Stimulated activated CD8-positive, alpha-beta memory T cell treated with anti-CD3 and anti-CD28 coated beads, Interleukin-12 subunit alpha, Interleukin-12 subunit beta, amount 100 ng/mL, for 24 hours (primary cell): Measurements from ENCODE around the gene RNF123.

ENCODE experiments used
- DNase-seq: peaks from one replicate; pipeline ENCODE4 v3.0.0-alpha.2; 2020; ENCODE audit errors: extremely low read depth

The RNF123 gene

GRCh38 chr3:49718858-49719213 lies 29.5 kb downstream of the RNF123 start:
- no peak for DNase-seq

DNA sequence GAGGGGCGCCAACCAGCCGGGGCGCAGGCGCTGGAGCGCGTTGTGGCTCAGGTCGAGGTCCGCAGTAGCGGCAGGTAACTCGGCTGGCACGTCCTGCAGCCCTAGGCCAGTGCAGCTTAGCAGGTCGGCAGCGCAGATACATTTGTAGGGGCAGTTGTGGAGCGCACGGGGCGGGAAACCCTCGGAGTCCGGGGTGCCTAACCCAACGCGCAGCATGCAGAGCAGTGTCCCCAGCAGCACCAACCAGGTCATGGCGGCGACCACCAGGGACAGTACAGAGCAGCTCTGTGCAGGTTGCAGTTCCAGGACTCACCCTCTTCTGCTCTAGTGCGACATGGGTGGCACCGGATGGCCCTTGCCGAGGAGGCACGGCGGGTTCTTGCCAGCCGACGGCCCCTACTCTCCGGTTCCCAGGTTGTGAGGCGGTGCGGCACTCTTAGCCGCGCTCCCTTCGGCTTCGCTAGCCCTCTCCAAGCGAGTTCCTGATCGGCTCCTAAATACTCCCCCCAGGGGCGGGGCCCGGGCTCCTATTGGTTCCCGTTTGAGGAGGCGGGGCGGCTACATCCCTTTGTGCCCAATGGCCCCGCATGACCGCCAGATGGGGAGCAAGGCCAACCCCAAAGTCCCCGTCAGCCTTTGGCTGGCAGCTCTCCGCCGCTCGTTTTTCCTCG lies 30.0 kb downstream of the RNF123 start, which contains the start of gene AMIGO3:
TSS of gene AMIGO3 (minus strand) at position 471 of the 671 bp plus-strand sequence. CDS start at position 252, 219 bp downstream.
- peak; percentile 79 for DNase-seq

DNA sequence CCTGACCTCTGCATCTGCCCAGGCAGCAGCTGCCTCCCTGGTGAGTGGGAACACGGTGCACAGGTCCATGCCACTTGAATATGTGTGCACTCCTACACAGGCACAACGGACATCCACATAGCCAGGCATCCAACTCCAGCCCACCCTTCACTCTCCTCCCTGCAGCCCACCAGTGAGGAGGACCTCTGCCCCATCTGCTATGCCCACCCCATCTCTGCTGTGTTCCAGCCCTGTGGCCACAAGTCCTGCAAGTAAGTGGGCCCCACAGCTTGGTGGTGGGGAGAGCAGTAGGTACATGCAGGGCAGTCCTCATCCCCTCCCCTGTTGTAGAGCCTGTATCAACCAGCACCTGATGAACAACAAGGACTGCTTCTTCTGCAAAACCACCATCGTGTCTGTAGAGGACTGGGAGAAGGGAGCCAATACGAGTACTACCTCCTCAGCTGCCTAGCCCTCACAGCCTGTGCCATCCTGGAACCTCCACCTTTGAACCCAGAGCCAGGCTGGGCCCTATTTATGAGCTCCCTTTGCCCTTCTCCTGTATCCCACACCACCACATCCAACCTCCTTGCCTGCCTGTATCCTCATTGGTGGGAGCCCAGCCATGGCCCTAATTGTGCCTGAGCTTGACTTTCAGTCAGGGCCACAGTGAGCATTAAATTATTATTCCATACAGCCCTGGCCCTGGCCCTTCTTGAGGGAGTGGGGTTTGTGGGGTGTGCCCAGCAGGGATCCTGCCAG lies 31.7 kb downstream of the RNF123 start:
- no peak for DNase-seq

DNA sequence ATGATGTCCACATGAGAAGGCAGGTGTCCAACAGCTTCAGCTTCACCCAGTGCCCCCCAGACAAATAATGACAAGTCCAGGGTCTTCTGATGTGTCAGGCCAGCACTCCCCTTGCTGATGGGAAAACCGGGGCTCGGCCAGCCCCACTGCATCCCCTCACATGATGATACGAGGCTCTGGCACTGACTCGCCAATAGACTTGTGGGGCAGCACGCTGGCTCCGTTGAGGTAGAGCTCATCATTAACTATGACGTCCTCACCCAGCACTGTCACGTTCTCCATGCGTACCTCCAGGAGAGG lies 32.2 kb downstream of the RNF123 start:
- no peak for DNase-seq

- no peak for DNase-seq
Measured at GRCh38 chr3:49721896-49722781, 32.8 kb downstream of the RNF123 start.

- DNase-seq = no peak
Measured at GRCh38 chr3:49722896-49723295, 33.5 kb downstream of the RNF123 start.

- no peak for DNase-seq
Measured at GRCh38 chr3:49723296-49723627, 33.9 kb downstream of the RNF123 start.

- DNase-seq = peak; percentile 85
Measured at GRCh38 chr3:49723628-49724551, 34.5 kb downstream of the RNF123 start, which contains the start of gene GMPPB. Gene GMPPB (minus strand): TSS chr3:49723951. CDS start chr3:49723726, 225 bp downstream.

DNA sequence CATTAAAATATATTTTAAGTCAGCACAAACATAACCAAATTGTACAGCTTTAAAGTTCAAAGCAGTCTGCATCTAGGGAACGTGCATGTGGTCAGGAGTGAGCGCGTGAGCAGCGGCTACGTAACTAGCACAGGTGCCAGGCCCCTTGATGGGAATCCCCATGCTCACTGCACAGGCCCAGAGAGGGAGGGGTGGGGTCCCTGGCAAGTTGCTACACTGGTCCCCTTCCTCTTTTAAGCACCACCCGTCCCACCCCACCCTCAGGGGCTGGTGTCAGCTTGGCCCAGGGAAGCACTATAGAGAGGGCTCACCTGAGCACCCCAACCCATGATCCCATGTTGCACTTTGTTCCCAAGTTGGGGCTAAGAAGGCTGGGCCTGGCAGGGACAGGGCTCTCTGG lies 35.2 kb downstream of the RNF123 start:
- no peak for DNase-seq

GRCh38 chr3:49725906-49726681 lies 36.7 kb downstream of the RNF123 start:
- no peak for DNase-seq

- no peak for DNase-seq
Measured at GRCh38 chr3:49727154-49727923, 38.0 kb downstream of the RNF123 start.

DNA sequence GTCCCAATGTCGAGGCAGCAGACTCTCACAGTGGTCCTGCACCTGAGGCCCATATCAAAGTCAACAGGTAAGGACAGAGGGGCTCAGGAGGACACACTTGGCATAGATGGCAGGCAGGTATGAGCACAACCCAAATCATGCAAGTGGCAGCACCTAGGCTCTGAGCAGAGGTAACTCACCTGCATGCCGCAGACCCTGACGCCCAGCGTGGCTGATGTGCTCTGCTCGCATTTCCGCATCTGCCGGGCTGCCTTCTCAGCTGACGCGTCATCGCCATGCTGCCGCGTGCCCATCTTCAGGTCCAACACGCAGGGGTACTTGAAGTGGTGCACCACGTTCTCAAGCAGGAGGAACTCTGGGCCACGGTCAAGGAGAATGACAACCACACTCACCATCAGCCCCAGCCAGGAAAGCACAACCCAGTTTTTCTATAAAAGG lies 38.6 kb downstream of the RNF123 start:
- no peak for DNase-seq

GRCh38 chr3:49729966-49730609 lies 40.7 kb downstream of the RNF123 start:
- no peak for DNase-seq

DNA sequence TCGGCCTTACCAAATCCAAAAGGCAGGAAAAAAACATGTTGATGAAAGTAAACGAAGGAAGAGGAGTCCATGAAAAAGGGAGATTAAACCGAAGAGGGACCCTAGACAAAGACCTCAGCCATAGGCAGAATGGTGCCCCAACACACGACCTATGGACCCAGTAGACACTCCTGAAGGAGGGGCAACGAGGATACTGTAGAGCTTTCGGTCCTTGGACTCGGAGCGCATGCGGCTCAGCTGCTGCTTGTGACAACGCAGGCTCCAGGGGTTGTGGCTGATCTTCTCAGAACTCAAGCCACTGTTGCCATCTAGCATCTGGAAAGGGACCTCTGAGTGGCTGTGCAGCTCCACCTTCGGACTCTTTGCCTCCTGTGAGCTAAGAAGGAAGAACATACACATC lies 43.2 kb downstream of the RNF123 start:
- no peak for DNase-seq

GRCh38 chr3:49733551-49733950 lies 44.2 kb downstream of the RNF123 start:
- no peak for DNase-seq

DNA sequence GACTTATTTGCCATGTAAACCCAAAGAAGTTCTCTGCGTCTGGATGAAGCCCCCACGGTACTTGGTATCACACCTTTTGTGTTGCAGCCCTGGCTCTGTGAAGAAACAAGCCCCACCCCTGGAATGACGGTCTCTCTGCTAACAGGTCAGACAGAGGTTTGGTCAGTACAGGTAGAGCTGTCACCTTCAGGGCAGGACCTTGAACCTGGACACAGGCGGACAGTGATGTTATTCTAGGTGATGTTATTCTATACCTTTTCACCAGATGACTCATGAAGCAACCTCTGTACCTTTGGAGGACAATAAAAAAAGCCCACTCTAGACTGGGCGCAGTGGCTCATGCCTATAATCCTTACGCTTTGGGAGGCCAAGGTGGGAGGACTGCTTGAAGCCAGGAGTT lies 45.4 kb downstream of the RNF123 start:
- DNase-seq = no peak

- DNase-seq = no peak
Measured at GRCh38 chr3:49738067-49738713, 48.8 kb downstream of the RNF123 start.

DNA sequence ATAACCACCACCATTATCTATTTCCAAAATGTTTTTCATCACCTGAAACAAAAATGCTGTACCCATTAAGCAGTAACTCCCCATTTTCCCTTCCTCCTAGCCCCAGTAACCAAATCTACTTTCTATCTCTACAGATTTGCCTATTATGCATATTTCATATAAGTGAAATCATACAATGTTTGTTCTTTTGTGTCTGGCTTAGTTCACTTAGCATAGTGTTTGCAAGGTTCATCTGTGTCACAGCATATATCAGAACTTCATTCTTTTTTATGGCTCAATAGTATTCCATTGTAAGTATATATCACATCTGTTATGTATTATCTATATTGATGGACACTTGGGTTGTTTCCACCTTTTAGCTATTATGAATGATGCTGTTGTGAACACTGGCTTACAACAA lies 51.1 kb downstream of the RNF123 start:
- DNase-seq = no peak

- DNase-seq = no peak
Measured at GRCh38 chr3:49745986-49746385, 56.6 kb downstream of the RNF123 start.
